ENCODE data around the gene NKX2-2.

Gene NKX2-2

GRCh38 chr20:21521596-21522480 is 8.0 kb upstream of the NKX2-2 start:
- no peak for DNase-seq (ENCODE audit: low spot score)

GRCh38 chr20:21520702-21521595 is 7.1 kb upstream of the NKX2-2 start:
- no peak for DNase-seq (ENCODE audit: low spot score)

GRCh38 chr20:21519136-21519584 is 5.3 kb upstream of the NKX2-2 start:
- DNase-seq (ENCODE audit: low spot score) = no peak

GRCh38 chr20:21518292-21518991 is 4.6 kb upstream of the NKX2-2 start:
- DNase-seq (ENCODE audit: low spot score) = no peak

GRCh38 chr20:21517566-21518277 is 3.9 kb upstream of the NKX2-2 start:
- no peak for DNase-seq (ENCODE audit: low spot score)

- DNase-seq (ENCODE audit: low spot score) = no peak
Observed at GRCh38 chr20:21516861-21517565, 3.1 kb upstream of the NKX2-2 start.

GRCh38 chr20:21516180-21516567 is 2.3 kb upstream of the NKX2-2 start:
- DNase-seq (ENCODE audit: low spot score) = no peak

- no peak for DNase-seq (ENCODE audit: low spot score)
Observed at GRCh38 chr20:21515300-21516179, 1.7 kb upstream of the NKX2-2 start.

GRCh38 chr20:21514553-21515251 is 838 bp upstream of the NKX2-2 start:
- no peak for DNase-seq (ENCODE audit: low spot score)

- DNase-seq (ENCODE audit: low spot score) = no peak
Observed at GRCh38 chr20:21513181-21513663, 642 bp downstream of the NKX2-2 start.

GRCh38 chr20:21512634-21513180 is 1.2 kb downstream of the NKX2-2 start:
- no peak for DNase-seq (ENCODE audit: low spot score)

- DNase-seq (ENCODE audit: low spot score) = no peak
Observed at GRCh38 chr20:21511850-21512633, 1.8 kb downstream of the NKX2-2 start.

- DNase-seq (ENCODE audit: low spot score) = no peak
Observed at GRCh38 chr20:21511485-21511849, 2.4 kb downstream of the NKX2-2 start.

GRCh38 chr20:21510414-21511384 is 3.2 kb downstream of the NKX2-2 start:
- no peak for DNase-seq (ENCODE audit: low spot score)

- DNase-seq (ENCODE audit: low spot score) = peak; percentile 27
Observed at GRCh38 chr20:21509597-21510371, 4.1 kb downstream of the NKX2-2 start.
